IPS-20b (cell line): Measurements from ENCODE around the gene RORC.
"Not testable (repeated sequence)": the region's sequence is repeated elsewhere in the genome, so short reads cannot be mapped to it uniquely, and the experiment has no call there.

Source experiments
- H3K27ac ChIP-seq: one replicate; pipeline ENCODE4 v1.5.1; 2013; ENCODE audit warnings: low read length
- H3K27me3 ChIP-seq: 2 replicates; pipeline ENCODE4 v1.6.1; 2013; ENCODE audit warnings: mild to moderate bottlenecking, low read length, inconsistent platforms; ENCODE audit not compliant: insufficient read depth
- H3K36me3 ChIP-seq: 2 replicates; pipeline ENCODE4 v1.6.1; 2013; ENCODE audit warnings: low read depth, mild to moderate bottlenecking, inconsistent platforms, low read length, moderate library complexity; ENCODE audit not compliant: insufficient read depth
- H3K4me1 ChIP-seq: 2 replicates; pipeline ENCODE4 v1.6.1; 2013; ENCODE audit warnings: mild to moderate bottlenecking, control low read depth, inconsistent platforms, low read length, moderate library complexity; ENCODE audit not compliant: insufficient read depth
- H3K4me3 ChIP-seq: 2 replicates; pipeline ENCODE4 v1.5.1; 2013; ENCODE audit warnings: mild to moderate bottlenecking, low read length, inconsistent platforms
- H3K9ac ChIP-seq: 2 replicates; pipeline ENCODE4 v1.6.1; 2013; ENCODE audit warnings: low read depth, mild to moderate bottlenecking, inconsistent platforms, low read length, moderate library complexity
- H3K9me3 ChIP-seq: 2 replicates; pipeline ENCODE4 v1.6.1; 2013; ENCODE audit warnings: mild to moderate bottlenecking, low read depth, low read length, inconsistent platforms; ENCODE audit not compliant: insufficient read depth

Gene RORC

GRCh38 chr1:151858886-151859665, 27.5 kb upstream of the RORC start:
- Histone ChIP-seq H3K27me3 (peaks cover 70% of the 10 kb centered on the region), H3K27ac (no peak overlapping the region), H3K9me3 (no peaks in the 10 kb centered on the region), H3K4me1 (peaks cover 13% of the 10 kb centered on the region; the same call in 1 of the 2 replicates), H3K9ac (no peak overlapping the region), H3K36me3 (no peaks in the 10 kb centered on the region), H3K4me3 (no peak overlapping the region)

- H3K27ac ChIP-seq, result no peak overlapping the region
- peaks cover 61% of the 10 kb centered on the region for H3K27me3 ChIP-seq
- H3K4me3 ChIP-seq, result no peak overlapping the region
- peaks cover 13% of the 10 kb centered on the region; the same call in 1 of the 2 replicates for H3K4me1 ChIP-seq
- H3K9ac ChIP-seq, result no peak overlapping the region
- no peaks in the 10 kb centered on the region for H3K9me3 ChIP-seq
- no peaks in the 10 kb centered on the region for H3K36me3 ChIP-seq
Observed at GRCh38 chr1:151858030-151858746, 26.6 kb upstream of the RORC start.

DNA sequence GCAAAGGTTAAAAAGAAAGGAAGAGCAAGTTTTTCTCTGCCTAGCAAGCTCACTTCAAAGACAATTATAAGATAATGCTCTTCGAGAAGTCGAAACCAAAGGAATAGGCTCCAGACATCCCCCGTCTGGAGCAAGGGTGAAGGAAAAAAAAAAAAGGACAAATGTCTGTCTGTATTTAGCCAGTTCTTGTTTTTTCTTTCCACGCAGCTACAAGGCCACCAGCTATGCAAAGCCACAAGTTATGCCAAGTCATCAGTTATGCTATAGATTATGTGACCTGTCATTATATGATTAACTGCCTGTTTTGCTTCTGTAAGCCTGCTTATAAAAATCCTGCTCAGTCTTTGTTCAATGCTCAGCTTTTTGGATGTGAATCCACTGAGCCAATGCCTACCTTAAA, 24.3 kb upstream of the RORC start:
- H3K9me3 ChIP-seq, result no peaks in the 10 kb centered on the region
- H3K4me1 ChIP-seq, result peaks cover 6% of the 10 kb centered on the region; the same call in 1 of the 2 replicates
- H3K4me3 ChIP-seq, result no peak overlapping the region
- H3K36me3 ChIP-seq, result no peaks in the 10 kb centered on the region
- H3K27me3 ChIP-seq, result peaks cover 51% of the 10 kb centered on the region
- H3K27ac ChIP-seq, result no peak overlapping the region
- no peak overlapping the region for H3K9ac ChIP-seq

DNA sequence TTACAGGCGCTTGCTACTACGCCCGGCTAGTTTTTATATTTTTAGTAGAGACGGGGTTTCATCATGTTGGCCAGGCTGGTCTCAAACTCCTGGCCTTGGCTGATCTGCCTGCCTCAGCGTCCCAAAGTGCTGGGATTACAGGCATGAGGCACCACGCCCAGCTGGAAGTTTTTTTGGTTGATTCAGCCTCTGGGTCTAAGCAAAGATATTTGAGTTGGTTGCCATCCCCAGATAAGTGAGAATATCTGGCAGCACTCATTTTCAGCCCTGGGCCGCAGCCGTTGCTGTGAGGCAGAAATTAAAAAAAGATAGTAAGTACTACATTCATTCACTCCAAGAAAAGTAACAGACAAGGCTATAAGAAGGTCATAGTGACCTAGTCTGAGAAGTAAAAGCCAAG, 23.9 kb upstream of the RORC start:
- not testable (repeated sequence) for H3K9ac ChIP-seq, H3K4me3 ChIP-seq, H3K4me1 ChIP-seq, H3K36me3 ChIP-seq, H3K27ac ChIP-seq, H3K9me3 ChIP-seq
- peaks cover 49% of the 10 kb centered on the region for H3K27me3 ChIP-seq

DNA sequence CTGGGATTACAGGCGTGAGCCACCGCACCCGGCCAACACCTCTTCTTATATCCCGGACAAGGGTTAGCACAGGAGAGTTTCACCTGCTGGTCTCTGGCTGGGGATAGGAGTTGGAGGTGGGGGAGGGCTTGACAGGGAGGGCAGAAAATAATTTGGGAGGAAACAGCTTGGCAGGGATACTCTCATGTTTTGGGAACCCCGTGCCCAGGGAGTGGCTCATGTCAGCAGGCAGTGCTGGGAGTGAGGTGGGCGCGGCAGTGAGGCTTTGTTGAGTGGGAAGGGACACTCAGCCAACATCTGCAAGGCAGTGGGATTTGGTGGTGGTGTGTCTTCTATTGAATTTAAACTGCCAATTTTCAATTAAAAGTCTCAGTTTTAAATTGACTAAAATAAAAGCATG, 23.1 kb upstream of the RORC start:
- Histone ChIP-seq H3K9me3 (no peaks in the 10 kb centered on the region), H3K27me3 (peaks cover 40% of the 10 kb centered on the region), H3K4me3 (no peak overlapping the region), H3K27ac (no peak overlapping the region), H3K36me3 (no peaks in the 10 kb centered on the region), H3K9ac (no peak overlapping the region), H3K4me1 (no peaks in the 10 kb centered on the region)

GRCh38 chr1:151853411-151853943, 21.9 kb upstream of the RORC start, which contains the start of gene THEM5:
THEM5 (minus strand) TSS chr1:151853712; CDS start chr1:151853565, 147 bp downstream.
- H3K9ac ChIP-seq, result no peak within 1 kb of the TSS
- no peaks in the 10 kb centered on the region for H3K36me3 ChIP-seq
- H3K27me3 ChIP-seq, result peaks cover 28% of the 10 kb centered on the region
- H3K4me3 ChIP-seq, result no peak within 1 kb of the TSS
- H3K27ac ChIP-seq, result no peak within 1 kb of the TSS
- H3K4me1 ChIP-seq, result no peaks in the 10 kb centered on the region
- H3K9me3 ChIP-seq, result no peaks in the 10 kb centered on the region

- peaks cover 21% of the 10 kb centered on the region for H3K27me3 ChIP-seq
- H3K9me3 ChIP-seq, result no peaks in the 10 kb centered on the region
- H3K4me3 ChIP-seq, result no peak overlapping the region
- H3K4me1 ChIP-seq, result no peaks in the 10 kb centered on the region; the same call in 1 of the 2 replicates
- no peak overlapping the region for H3K27ac ChIP-seq
- H3K9ac ChIP-seq, result no peak overlapping the region
- no peaks in the 10 kb centered on the region for H3K36me3 ChIP-seq
Observed at GRCh38 chr1:151852733-151853132, 21.1 kb upstream of the RORC start.

DNA sequence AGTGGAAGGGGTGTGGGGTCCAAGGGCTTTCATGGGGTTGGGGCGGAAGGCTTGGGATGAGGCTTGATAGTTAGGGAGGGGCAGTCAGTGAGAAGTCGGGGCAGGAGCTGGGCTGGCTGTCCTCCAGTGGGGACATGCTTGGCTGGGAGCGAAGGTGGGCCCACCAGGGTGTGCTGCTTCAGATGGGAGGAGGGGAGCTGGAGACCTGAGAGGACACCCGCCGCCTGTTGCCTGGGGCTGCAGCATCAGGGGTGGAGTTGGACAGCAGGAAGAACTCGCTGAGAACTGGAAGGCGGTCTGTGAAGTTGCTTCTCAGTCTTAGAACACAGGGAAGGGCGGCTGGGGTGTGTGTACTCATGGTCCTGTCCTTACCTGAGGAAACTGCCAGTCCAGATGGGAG, 20.3 kb upstream of the RORC start:
- Histone ChIP-seq H3K9ac (no peak overlapping the region), H3K27me3 (peaks cover 14% of the 10 kb centered on the region; the same call in 1 of the 2 replicates), H3K36me3 (no peaks in the 10 kb centered on the region), H3K4me3 (no peak overlapping the region), H3K9me3 (no peaks in the 10 kb centered on the region), H3K27ac (no peak overlapping the region), H3K4me1 (no peaks in the 10 kb centered on the region; the same call in 1 of the 2 replicates)

DNA sequence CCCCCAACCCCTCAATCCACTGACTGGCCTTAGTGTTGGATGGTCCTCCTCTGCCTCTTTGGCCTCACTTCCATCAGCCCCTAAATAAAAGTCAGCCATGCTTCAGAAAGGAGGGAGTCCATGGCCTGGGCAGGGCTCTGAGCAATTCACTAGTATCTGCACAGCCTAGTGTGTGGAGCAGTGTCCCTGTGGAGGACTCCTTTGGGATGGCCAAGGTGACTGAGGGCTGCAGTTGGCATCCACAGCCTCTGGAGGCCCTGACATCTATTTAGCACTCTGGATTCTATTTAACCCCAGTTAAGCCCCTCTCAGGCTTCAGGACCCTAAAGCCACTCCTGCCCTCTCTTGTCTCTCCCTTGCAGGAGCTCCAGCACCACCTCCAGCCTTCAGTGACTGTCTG, 18.3 kb upstream of the RORC start:
- Histone ChIP-seq H3K36me3 (no peaks in the 10 kb centered on the region), H3K9ac (no peak overlapping the region), H3K9me3 (no peaks in the 10 kb centered on the region), H3K4me1 (peaks cover 8% of the 10 kb centered on the region), H3K27ac (no peak overlapping the region), H3K4me3 (no peak overlapping the region), H3K27me3 (peaks cover 14% of the 10 kb centered on the region; the same call in 1 of the 2 replicates)

- H3K4me3 ChIP-seq, result no peak overlapping the region
- H3K27ac ChIP-seq, result no peak overlapping the region
- H3K9me3 ChIP-seq, result no peaks in the 10 kb centered on the region
- H3K36me3 ChIP-seq, result no peaks in the 10 kb centered on the region
- H3K9ac ChIP-seq, result no peak overlapping the region
- peaks cover 8% of the 10 kb centered on the region for H3K4me1 ChIP-seq
- H3K27me3 ChIP-seq, result peaks cover 14% of the 10 kb centered on the region; the same call in 1 of the 2 replicates
Observed at GRCh38 chr1:151849126-151849525, 17.5 kb upstream of the RORC start.

- Histone ChIP-seq H3K27ac (no peak overlapping the region), H3K4me3 (no peak overlapping the region), H3K4me1 (peaks cover 8% of the 10 kb centered on the region), H3K36me3 (no peaks in the 10 kb centered on the region), H3K9me3 (no peaks in the 10 kb centered on the region), H3K9ac (no peak overlapping the region), H3K27me3 (peaks cover 14% of the 10 kb centered on the region; the same call in 1 of the 2 replicates)
Observed at GRCh38 chr1:151847867-151848596, 16.4 kb upstream of the RORC start.
